Loucy (cell line): ENCODE data around the gene NOL4L.

Source experiments
- CTCF ChIP-seq: fragments of 200-600 bp; sonication (generic); conservative IDR thresholded peaks from 2 replicates; pipeline ENCODE4 v1.5.1; 2014; ENCODE audit warnings: mild to moderate bottlenecking, antibody characterized with exemption, low read length
- EZH2phosphoT487 ChIP-seq: fragments of 200-600 bp; IDR thresholded peaks from 2 replicates; pipeline ENCODE4 v1.6.1; 2018; ENCODE audit warnings: antibody characterized with exemption, mild to moderate bottlenecking, moderate library complexity, borderline replicate concordance

GRCh38 chr20:32537657-32538525, 47.2 kb downstream of the NOL4L start:
- no peak for TF ChIP-seq CTCF
- TF ChIP-seq EZH2phosphoT487: no peak
